Inferior parietal cortex (tissue), 1 donor: ENCODE measurements around the gene STAC3.

Source experiments
- DNase-seq: peaks from one replicate; pipeline ENCODE4 v3.0.0-alpha.2; 2016; ENCODE audit errors: extremely low spot score

Gene STAC3

DNA sequence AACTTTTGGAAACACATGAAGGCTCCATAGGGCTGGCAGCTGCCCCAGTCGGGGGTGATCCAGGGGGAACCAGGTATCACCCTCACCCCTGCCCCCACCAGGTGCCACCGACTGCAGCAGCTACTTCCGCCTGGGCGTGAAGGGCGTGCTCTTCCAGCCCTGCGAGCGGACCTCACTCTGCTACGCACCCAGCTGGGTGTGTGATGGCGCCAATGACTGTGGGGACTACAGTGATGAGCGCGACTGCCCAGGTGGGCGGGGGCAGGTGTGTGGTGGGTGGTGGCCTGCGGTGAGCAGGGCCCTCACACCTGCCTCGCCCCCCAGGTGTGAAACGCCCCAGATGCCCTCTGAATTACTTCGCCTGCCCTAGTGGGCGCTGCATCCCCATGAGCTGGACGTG lies 56.7 kb downstream of the STAC3 start:
- DNase-seq, result no peak

DNA sequence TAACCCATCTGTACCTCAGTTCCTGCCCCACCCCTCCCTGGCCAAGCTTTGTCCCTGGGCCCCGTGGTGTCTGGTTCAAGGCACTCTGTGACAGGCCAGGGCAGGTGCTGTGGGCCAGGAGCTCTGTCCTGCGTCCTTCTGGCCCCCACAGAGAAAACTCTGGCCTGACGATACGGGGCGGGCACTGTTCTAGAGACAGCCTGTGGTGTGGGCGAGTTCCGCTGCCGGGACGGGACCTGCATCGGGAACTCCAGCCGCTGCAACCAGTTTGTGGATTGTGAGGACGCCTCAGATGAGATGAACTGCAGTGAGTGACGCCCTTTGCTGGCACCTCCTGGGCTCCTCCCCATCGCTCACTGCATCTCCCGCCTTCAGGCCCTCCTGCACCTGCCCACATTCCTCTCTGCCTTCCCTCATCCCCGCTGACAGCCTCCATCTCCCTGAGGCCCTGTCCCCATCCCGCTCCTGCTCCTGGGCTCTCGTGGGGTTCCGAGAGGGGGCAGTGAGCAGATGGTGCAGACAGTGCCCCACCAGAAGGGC lies 57.2 kb downstream of the STAC3 start:
- no peak for DNase-seq
